ENCODE data around the gene MCC.

The MCC gene

DNA sequence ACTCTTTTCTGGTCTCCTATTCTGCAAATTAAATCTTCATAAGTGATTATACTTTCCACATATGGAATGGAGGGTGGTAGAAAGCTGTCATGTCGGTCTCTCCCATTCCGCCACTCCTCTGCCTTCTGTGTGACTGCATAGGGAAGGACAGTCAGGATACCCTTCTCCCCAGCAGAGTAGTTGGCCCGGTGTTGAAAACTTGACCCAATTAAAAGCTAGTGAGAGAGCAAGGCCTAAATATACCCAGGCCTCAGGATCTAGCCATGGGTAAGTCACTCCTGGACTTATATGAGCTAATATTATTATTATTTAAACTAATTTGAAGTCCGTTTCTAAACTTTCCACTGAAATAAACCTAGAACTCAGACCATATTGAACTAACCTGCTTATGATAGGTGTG is 248.2 kb downstream of the MCC start:
- no peak for DNase-seq

DNA sequence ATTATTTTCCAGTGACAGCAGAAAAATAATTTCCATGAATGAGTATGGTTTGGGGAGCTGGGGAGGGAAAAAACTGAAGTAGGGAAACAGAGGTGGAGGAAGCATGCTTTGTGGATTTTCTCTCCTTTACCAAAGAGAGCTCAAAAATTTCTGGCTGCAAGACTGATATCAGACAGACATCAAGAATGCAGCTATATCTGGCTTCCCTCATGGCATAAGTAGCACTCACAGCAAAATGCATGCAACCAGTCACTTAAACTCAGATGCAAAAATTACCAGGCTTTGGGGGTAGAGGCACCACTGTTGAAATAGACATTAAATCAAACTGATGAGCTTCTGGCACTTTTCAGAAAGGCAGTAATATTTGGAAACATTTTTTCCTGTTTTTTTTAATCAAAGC is 250.4 kb downstream of the MCC start:
- no peak for DNase-seq

DNA sequence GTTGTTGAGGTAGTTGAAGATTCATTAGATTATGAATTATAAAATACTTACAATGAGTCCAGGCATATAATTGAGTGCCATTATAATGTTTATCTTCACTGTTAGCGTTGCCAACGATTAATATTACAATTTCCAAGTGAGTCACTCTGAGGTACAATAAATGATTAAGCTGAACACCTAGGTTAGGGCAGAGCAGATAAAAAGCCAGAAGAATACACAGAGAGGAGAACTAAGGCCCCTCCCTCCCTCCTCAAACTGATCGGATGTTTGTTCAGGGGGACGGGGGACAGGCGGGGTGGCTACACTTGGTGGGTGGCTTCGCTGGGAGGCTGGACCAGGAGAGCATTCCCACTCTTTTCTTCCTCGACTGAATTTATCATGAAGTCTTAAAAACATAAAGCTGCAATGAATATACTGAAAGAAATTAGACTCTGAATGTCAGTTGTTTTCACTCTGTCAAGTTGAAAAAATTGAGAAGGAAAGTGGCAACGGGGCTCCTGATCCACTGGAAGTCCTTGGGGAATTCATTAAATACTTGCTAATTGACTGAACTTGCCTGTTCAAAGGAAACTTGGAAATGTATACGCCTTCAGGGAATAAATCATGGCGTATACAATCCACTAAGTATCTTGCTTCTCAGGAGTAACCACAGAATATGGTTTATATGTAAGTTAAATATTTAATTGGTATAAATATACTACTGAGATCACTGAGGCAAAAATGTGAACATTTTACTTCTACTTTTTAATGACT is 251.5 kb downstream of the MCC start:
- no peak for DNase-seq

DNA sequence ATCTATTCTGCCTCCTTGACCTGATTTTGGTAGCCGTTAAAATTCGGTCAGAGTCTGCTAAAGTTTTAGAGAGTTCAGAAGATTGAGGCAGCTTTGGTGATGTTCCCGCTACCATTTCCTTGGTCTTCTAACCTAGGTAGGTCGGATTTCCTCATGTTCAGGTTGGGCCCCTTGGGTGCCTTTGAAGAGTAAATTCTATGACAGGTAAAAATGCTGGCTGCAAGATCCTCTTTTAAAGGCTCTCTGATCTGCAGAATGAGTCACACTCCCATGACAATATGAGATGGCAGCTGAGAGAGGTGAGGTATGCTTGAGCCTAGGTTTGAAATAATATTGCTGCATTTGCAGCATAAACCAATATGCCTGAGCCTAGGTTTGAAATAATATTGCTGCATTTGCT is 252.4 kb downstream of the MCC start:
- DNase-seq: no peak

DNA sequence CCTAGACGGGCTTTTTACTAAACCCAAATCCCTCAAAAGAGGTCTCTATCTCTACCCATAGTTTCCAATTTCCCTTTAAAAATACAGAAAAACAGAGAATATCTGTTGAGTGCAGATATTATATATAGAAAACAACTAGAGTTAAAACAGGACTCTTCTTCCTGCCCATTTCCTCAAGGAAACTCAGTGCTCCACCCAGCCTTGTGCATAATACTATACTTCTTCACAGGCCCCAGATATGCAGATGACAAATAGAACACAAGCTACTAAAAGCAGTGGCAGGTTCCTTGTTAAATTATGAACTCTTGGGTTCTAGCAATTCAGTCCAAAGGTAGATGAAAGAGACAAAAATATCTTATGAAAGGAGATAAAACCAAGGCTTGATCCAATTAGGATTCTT is 253.7 kb downstream of the MCC start:
- no peak for DNase-seq

DNA sequence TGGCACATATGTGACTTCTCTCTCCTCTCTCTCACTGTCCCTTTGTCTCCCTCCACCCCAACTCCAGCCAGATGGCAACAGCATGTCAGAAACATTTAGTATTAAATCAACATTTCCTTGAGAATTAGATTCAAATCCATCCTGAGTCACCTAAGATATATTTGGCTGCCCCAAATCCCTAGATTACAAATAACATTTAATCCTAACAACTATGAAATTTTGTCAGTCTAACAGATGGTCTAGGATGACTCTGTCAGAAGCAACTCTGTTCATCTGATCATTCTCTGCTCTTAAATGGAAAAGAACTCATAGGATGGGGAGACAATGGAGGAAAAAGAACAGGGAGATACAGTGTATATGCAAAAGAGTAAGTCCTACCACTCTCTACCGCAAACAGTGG is 254.6 kb downstream of the MCC start:
- DNase-seq: no peak

DNA sequence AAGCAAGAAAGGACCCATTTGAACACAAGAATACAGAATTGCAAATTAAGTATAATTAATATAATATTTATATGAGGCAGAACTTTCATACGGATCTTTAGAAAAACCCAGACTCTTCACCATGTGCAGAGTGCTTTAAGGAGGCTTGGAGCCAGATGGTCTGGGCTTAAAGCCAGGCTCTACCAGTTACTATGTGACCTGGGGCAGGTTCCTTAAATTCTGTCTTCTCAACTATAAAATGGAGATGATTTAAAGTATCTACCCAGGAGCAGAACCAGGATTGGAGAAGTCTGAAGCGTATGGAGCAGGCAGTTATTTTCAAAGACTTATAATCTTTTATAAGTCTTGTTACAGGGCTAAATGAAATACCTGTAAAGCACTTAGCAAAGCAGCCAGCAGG is 255.6 kb downstream of the MCC start:
- DNase-seq: no peak

DNA sequence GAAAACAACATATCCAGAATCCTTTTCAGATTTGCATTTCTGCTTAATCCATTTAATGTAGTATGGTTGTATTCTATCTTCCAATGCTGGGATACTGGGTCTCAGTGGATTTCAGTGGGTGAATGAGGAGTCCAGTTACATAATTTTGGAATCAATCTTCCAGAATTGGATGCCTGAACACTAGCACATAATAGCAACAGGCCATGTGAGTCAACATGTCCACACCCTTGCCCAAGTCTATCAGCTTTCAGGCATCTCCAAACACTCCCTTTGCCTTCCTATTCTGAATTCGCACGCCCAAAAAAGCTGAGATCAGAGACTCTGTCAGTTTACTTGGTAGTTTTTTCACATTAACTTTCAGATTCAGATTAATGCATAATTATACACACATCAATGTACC is 256.0 kb downstream of the MCC start:
- DNase-seq: no peak

DNA sequence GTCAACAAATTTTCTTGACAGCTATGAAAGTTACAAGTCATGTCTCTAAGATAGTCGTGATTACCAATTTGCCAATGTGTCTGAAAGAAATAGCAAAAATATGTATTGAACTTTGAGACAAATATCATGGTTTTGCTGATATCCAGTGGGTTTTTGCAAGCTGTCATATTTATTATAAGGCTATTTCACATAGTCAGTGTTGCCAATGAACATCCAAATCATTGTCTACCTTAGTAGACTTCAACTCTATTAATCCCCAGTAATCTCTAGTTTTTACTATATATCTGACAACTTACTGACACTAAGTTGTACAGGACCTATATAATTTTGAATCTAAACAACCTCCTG is 256.6 kb downstream of the MCC start:
- no peak for DNase-seq

DNA sequence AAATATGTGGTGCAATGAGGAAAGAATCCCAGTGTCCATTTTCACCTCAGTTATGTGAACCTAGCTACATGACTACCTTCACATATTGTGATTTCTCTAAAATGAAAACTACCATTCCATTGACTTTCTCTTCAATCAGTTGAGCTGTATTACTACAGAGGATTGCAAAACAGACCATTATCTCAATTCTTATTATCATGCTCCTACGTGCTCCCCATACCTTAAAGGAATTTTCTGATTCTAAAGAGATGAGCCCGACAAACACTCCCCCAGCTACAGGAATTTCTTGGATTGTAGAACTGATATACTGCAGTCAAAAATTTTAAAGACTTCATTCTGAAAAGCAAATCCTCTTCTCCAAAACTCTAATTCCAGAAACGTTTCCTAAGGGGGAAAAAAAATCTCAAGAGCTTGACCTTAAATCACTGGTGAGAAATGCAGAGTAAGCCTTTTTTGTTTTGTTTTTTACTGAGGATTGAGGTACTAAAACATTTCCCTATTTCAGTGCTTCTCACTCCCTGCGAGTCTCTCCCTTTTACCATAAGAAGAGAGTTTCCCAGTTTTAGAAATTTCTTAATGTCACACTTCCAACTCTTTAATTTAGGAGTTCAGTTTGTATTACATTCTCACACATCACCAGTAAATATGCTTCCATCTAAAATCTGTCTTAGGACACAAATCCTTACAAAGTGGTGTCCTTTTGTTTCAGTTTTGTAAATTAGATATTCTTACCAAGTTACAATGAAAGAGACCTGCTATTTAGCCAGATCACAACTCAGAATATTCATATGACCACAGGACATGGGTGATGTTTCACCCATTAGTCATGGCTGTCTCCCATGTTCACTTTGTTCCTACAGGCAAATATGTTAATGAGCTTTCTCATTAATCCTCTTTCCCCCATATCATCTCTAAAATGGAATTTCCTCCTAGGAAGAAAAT is 257.3 kb downstream of the MCC start:
- DNase-seq: no peak

DNA sequence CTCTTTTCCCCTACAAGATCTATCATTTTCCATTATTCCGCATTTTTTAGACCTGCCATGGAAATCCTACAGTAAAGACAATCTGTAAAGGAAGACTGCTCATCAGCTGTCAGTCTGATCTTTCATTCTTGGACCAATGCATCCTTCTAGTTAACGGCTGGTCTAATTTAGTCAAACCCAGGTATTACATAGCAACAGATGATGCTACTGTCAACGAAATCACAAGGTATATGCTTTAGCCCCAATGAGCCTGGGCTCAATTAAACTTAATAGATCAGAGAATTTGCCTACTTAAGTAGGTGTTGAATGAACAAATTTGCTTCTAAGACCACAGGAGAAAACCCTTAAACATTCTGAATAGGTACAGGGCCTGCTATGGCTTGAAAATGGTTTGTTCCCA is 260.5 kb downstream of the MCC start:
- DNase-seq: no peak

DNA sequence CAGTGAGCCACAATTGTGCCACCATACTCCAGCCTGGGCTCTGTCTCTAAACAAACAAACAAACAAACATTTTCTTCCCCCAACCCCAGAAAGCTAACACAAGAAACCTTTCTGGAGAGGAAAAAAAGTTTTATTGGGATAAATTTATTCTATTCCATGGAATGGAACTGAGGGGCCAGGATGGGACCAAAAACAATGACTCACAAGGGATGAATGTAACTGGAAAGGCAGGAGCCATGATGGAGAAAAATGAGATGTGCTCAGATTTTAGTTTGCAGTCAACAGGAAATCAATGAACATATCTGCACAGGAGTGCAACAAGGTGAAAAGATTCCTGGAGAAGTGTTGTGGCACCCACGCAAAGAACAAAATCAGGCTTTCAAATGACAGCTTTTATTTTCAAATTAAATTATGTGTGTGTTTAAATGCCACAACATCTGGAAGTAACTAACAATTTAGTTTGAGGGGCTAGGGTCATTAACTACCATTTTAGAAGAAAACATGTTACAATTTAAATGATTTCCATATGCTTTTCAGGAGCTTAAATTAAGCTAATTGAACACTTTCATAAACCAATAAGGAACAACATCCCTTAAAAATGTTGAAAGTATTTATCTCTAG is 262.0 kb downstream of the MCC start:
- DNase-seq: no peak

DNA sequence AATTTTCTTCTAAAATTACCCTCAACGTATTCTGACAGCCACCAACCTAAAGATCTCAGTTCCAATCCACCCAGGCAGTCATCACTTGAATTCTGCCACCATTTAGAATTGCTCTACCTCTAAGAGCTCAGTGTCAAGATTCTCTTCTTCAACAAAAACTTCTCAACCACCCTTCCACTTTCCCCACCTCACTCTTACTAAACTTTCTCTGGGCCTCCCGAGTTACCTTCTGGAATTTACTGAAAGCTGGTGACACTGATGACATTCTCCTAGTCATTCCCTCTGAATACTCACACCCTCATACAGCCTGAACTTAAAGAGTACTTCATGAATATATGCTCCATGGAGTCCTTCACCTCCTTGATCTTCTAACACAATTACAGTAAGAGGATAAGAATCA is 263.0 kb downstream of the MCC start:
- DNase-seq: no peak

DNA sequence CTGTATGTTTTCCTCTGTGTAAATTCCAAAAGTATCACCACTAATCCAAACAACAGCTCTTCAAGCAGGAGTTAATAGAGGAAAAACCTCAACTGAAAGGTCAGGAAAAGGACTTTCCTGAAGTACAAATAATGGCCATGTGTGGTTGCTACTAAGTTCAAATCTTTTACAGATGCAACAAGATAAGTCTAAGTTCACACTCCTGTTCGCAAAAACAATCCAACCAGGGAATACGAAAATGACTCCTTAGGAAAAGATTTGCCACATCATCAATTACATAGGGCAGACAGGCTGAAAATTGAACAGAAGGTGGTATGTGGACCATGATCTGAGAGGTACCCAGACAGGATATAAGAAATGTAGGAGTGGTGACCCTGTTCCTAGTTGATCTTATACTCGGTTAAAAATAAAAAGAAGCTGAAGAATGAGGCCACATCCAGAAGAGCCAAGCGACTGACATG is 263.6 kb downstream of the MCC start:
- DNase-seq: no peak

DNA sequence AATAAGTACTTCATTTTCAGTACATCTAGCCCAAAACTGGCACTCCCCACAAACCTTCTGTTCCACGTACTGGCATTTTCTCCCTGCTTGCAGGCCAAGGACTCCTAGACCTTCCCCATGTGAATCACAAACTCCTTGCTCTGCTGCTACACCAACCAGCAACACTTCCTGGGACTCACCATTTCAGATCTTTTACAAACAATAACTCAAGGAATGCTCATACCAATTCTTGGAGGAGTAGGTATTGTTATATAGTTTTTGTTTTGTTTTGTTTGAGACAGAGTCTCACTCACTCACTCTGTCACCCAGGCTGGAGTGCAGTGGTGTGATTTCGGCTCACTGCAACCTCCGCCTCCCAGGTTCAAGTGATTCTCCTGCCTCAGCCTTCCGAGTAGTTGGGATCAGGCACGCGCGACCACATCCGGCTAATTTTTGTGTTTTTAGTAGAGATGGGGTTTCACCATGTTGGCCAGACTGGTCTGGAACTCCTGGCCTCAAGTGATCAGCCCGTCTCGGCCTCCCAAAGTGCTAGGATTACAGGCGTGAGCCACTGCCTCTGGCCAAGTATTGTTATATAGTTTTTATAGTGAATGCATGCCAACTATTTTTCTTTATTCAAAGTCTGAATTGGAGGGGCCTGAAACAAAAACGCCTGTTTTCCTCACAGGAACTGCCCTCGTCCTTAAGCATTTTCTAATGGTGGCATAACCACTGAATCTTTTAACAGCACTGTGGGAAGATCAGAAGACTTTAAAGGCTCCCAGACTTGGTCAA is 264.2 kb downstream of the MCC start:
- DNase-seq: no peak

DNA sequence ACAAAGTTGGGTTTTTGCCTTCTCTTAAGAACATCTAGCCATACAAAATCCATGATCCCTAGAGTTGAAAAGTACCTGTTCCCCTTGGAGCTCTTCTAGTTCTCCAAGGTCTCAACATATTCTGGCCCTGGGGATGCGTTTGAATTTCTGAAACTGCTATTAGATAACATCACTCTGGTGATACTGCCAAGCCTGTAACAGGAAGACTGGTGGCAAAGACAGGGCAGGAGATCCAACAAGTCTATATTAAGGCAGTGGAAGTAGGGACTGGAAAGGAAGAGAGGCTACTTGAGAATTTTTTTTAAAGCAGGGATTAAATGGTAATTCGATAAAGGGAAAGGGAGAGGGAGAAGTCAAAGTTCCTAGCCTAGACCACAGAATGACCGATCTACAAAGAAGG is 264.9 kb downstream of the MCC start:
- DNase-seq: no peak

DNA sequence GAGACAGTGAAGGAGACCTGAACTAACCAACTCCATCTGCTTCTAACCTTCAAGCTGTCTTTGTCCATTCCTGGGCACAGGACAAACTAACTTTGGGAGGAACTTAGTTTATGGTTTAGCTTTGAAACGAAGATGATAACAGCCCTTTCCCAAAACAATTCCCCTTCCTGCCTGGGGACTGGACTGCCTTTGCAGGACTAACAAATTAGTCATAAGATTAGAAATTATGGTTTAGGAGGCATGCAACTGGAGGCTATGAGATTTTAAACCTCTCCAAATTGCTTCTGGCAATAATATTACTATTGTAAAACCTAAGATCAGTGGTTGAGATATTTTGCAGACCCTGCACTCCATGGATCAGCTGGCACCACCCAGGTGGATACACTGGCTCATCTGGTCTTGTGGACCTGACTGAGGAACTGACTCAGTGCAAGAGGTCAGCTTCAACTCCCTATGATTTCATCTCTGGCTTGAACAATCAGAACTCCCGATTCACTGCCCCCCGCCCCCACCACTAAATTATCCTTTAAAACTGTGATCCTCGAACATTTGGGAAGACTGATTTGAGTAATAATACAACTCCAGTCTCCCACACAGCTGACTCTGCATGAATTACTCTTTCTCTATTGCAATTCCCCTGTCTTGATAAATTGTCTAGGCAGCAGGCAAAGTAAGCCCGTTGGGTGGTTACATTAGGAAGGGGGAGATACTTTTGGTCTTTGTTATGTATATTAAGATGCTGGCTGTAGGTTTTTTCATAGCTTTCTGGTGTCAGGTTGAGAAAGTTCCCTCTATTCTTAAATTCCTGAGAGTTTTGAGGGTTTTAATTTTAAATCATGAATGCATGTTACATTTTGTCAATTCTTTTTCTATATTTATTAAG is 266.7 kb downstream of the MCC start:
- DNase-seq: no peak

DNA sequence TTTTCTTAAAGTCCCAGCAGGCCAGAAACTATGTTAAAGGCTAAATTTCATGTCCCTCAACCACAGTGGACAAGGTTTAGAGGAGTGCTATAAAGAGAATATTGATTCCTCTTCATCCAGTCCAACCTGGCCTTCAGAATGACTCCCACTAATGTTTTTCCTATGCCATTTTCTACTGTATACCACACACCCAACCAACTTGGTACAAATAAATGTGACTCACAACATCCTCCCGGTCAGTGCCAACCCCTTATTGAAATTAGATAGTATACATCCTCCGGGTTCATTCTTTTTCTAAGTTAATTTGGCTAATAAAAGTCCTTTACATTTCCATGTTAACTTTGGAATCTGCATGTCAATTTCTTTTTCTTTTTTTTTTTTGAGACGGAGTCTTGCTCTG is 268.6 kb downstream of the MCC start:
- no peak for DNase-seq

DNA sequence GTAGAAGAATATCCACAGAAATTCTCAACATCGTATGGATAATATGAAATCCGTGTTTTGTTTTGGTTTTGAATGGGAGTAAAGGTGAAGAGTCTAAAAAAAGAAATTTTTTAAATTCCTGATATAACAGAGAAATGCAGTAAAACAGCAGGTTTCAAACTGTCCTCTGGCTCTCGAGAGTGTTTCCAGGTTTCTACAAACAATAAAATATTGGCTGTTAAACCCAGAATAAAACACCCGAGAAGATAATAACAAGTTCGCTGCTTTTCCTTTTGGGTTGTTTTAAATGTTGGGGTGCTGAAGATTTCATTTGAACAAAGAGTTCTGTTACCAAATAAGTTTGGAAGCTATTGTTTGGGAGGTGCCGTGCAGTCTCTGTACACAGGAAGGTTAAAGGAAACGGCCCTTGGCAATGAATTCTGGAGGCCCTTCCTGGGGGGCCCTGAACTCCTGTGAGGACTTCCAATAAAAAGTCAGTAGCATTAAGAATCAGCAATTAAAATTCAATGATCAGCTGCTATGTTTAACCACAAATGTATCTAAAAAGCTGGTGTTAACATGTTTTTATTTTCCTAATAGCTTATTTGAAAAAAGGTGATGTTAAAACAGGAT is 269.2 kb downstream of the MCC start:
- no peak for DNase-seq

DNA sequence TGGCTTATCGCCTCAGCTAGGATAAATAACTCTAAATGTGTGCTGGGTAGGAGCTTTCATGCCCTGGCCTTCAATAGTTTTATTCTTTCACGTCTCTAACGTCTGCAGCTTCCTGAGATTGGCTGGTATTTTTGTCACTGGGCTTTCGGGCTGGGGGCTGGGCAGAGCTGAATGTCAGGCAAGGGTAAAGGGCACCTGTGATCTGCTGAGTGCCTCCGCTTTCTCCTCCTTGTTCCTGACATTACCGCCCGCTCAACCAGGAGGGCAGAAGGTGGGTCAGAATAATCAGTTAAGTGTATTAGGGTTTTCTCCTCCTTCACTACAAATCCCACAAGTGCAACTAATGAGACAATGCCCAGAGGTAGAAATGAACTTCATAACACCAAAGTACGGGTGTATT is 270.1 kb downstream of the MCC start:
- no peak for DNase-seq

DNA sequence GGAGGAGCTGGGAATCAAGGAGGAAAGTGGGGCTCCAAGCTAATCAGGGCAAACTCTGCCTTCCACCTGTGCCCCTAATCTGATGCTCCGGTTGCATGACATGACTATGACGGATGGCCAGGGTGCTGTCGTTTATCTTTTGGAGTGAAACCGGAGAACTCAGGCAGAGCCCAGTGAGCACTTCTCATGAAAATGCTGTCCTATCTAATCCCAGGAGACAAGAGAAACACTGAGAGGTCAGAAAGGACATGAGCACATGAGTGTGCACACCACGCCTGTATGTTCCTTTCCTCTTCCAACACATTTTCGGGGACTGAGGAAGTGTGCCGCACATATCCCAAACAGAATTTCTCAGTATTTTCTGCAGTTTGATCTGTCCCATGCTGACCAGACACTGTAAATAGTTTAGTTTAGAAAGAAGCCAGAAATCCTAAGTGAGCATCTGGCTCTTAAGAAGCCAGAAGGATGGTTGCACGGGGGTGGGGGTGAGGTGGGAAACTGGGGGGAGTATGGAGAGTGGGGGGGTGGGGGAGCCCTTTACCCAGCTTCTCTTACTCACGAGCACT is 270.6 kb downstream of the MCC start:
- DNase-seq: no peak

All from activated CD4-positive, alpha-beta T cell treated with anti-CD3 and anti-CD28 coated beads, Interleukin-2, amount 50 U/mL, for 4 hours (primary cell).